ENCODE data around the gene SDHA.

GRCh38 chr5:192970-193831, 24.9 kb upstream of the SDHA start:
- TF ChIP-seq CTCF (IDR thresholded peaks at IDR 0.05; ENCODE audit: insufficient read depth, low read length, poor library complexity, severe bottlenecking) (no peak), EZH2phosphoT487 (conservative IDR thresholded peaks at IDR 0.05; ENCODE audit: low read length) (no peak)

Data from SU-DHL-6 (cell line).